Germinal center (tissue), 1 donor: ENCODE results near the gene PPIF.

Source experiments
- DNase-seq: peaks from one replicate; pipeline ENCODE4 v3.0.0; 2012; ENCODE audit warnings: mixed read lengths, low spot score

The PPIF gene

GRCh38 chr10:79387466-79387973 is 40.3 kb downstream of the PPIF start:
- DNase-seq: no peak

- DNase-seq: no peak
These were observed 40.9 kb downstream of the PPIF start for GRCh38 chr10:79387974-79388850.

GRCh38 chr10:79390057-79390456 is 42.8 kb downstream of the PPIF start:
- no peak for DNase-seq

GRCh38 chr10:79390551-79391229 is 43.4 kb downstream of the PPIF start:
- peak; percentile 63 for DNase-seq

- DNase-seq: no peak
These were observed 44.2 kb downstream of the PPIF start for GRCh38 chr10:79391231-79392019.

- DNase-seq: no peak
These were observed 44.7 kb downstream of the PPIF start for GRCh38 chr10:79392020-79392398.

GRCh38 chr10:79392506-79393176 is 45.4 kb downstream of the PPIF start:
- DNase-seq: no peak

- no peak for DNase-seq
These were observed 46.1 kb downstream of the PPIF start for GRCh38 chr10:79393221-79393923.

- no peak for DNase-seq
These were observed 46.8 kb downstream of the PPIF start for GRCh38 chr10:79393924-79394610.

GRCh38 chr10:79394664-79395063 is 47.4 kb downstream of the PPIF start:
- DNase-seq: no peak

GRCh38 chr10:79396520-79396919 is 49.3 kb downstream of the PPIF start:
- DNase-seq: no peak

GRCh38 chr10:79397051-79397450 is 49.8 kb downstream of the PPIF start:
- no peak for DNase-seq

GRCh38 chr10:79397575-79398303 is 50.5 kb downstream of the PPIF start:
- DNase-seq: no peak

GRCh38 chr10:79398642-79399041 is 51.4 kb downstream of the PPIF start:
- no peak for DNase-seq

- no peak for DNase-seq
These were observed 52.1 kb downstream of the PPIF start for GRCh38 chr10:79399223-79399831.

GRCh38 chr10:79400146-79401004 is 53.1 kb downstream of the PPIF start:
- DNase-seq: peak; percentile 69

- no peak for DNase-seq
These were observed 54.0 kb downstream of the PPIF start for GRCh38 chr10:79401015-79401921.

GRCh38 chr10:79402625-79402946 is 55.3 kb downstream of the PPIF start:
- DNase-seq: no peak
